Stomach smooth muscle (tissue), 2 donors: ENCODE results near the gene SLC4A4.

ENCODE experiments used
- H3K27ac ChIP-seq: one replicate; pipeline ENCODE4 v1.7.0; 2013; ENCODE audit warnings: mild to moderate bottlenecking, low read length, inconsistent platforms
- H3K27me3 ChIP-seq, 2 donors: one replicate each; pipeline ENCODE4 v1.7.0; 2013; ENCODE audit warnings: low read length in 2 of 2; ENCODE audit not compliant: insufficient read depth in 2 of 2, control insufficient read depth in 1 of 2
- H3K36me3 ChIP-seq, 2 donors: one replicate each; pipeline ENCODE4 v1.7.0; 2013; ENCODE audit warnings: low read length in 2 of 2; ENCODE audit not compliant: control insufficient read depth in 2 of 2, insufficient read depth in 2 of 2
- H3K4me1 ChIP-seq: one replicate; pipeline ENCODE4 v1.7.0; 2013; ENCODE audit warnings: low read length; ENCODE audit not compliant: control insufficient read depth, insufficient read depth
- H3K4me3 ChIP-seq, 2 donors: one replicate each; pipeline ENCODE4 v1.7.0; 2013; ENCODE audit warnings: low read length in 2 of 2
- H3K9ac ChIP-seq, 2 donors: one replicate each; pipeline ENCODE4 v1.7.0; 2013; ENCODE audit warnings: low read length in 2 of 2, mild to moderate bottlenecking in 1 of 2
- H3K9me3 ChIP-seq, 2 donors: one replicate each; pipeline ENCODE4 v1.7.0; 2013; ENCODE audit warnings: low read length in 2 of 2; ENCODE audit not compliant: control insufficient read depth in 2 of 2
- donor health status: healthy.
- donor health status: Pancreatic carcinoma.

The SLC4A4 gene

DNA sequence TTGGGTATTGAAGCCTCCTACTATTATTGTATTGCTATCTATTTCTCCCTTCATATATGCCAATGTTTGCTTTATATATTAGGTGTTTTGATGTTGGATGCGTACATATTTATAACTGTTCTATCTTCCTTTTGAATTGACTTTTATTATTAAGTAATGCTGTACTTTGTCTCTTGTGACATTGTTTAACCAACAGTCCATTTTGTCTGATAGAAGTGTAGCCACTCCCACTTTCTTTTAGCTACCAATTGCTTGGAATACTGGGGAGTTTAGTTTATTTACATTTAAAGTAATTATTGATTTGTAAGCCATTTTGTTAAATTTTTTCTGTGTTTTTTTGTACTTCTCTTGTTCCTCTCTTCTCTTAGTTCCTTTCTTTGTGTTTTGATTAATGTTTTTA, 249.2 kb downstream of the SLC4A4 start:
- H3K36me3 ChIP-seq, result no peaks in the 10 kb centered on the region
- H3K27ac ChIP-seq, result no peak overlapping the region
- H3K27me3 ChIP-seq, result no peaks in the 10 kb centered on the region
- no peak overlapping the region for H3K4me3 ChIP-seq
- no peaks in the 10 kb centered on the region for H3K4me1 ChIP-seq
- H3K9me3 ChIP-seq, result peaks cover 0 to 2% of the 10 kb centered on the region in 2 donors
- no peak overlapping the region for H3K9ac ChIP-seq

DNA sequence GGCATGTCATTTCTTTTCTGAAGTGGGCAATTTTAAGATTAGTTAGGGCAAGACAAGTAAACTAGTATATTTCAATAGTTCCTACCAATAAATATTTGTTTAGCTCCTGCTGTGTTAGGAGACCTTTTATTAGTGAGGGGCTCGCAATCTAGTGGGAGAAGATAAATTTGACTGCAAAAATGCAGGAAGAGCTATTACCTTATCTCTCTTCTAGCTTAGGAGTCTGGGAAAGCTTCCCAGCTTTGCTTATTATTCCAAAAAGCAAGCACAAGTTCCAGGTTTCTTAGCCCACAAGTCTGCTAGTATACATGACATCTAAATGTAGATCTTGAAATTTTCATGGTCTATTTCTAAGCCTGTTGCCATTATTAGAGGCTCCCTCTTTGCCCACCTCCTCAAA, 254.0 kb downstream of the SLC4A4 start:
- H3K9ac ChIP-seq, result no peak overlapping the region
- H3K9me3 ChIP-seq, result peaks cover 0 to 2% of the 10 kb centered on the region in 2 donors
- H3K36me3 ChIP-seq, result no peaks in the 10 kb centered on the region
- H3K4me3 ChIP-seq, result no peak overlapping the region
- no peak overlapping the region for H3K27ac ChIP-seq
- no peaks in the 10 kb centered on the region for H3K27me3 ChIP-seq
- H3K4me1 ChIP-seq, result no peaks in the 10 kb centered on the region

DNA sequence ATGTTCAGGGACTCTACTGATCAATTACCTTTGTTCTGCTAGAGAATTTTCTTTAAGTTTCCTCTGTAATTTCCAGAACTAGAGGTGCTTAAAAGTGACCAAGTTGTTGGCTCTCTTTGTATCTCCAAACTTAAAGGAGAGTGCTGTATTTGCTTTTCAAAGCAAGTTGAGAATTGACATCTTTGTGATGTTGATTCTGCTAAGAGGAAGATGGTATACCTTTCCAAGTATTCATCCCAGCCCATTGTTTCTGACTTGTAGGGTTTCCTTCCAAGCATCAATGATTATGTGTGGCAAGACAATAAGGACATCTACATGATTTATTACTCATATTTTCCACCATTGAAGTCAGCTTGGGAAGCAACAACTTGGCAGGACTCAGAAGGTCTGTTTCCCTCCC, 254.5 kb downstream of the SLC4A4 start:
- Histone ChIP-seq H3K9ac (no peak overlapping the region), H3K4me3 (no peak overlapping the region), H3K27ac (no peak overlapping the region), H3K9me3 (peaks cover 0 to 2% of the 10 kb centered on the region in 2 donors), H3K27me3 (no peaks in the 10 kb centered on the region), H3K36me3 (no peaks in the 10 kb centered on the region), H3K4me1 (no peaks in the 10 kb centered on the region)

DNA sequence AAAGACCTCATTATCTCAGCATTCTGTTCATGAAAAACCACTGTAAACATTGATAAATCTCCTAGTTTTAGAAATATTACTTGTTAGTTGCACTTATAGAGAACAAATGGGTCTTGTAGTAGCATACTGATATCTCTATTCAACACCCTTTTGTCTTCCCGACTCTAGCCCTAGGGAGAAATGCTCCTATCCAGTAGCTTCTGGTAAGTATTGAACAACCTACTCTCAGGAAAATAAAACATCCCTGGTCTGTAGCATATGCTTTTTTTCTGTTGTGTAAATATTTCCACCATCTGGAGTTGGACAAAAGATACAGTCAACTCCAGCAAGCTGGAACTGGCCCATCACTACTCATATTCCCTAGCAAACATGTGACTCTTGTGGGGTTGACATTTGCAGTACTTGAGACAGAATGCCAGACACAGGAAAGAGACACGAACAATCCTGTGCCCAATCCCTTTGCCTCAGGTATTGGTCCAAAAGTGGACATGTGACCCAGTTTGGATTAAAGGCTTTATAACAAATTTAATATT, 256.8 kb downstream of the SLC4A4 start:
- Histone ChIP-seq H3K36me3 (no peaks in the 10 kb centered on the region), H3K27ac (no peak overlapping the region), H3K9ac (no peak overlapping the region), H3K9me3 (no peaks in the 10 kb centered on the region), H3K27me3 (no peaks in the 10 kb centered on the region), H3K4me3 (no peak overlapping the region), H3K4me1 (no peaks in the 10 kb centered on the region)

DNA sequence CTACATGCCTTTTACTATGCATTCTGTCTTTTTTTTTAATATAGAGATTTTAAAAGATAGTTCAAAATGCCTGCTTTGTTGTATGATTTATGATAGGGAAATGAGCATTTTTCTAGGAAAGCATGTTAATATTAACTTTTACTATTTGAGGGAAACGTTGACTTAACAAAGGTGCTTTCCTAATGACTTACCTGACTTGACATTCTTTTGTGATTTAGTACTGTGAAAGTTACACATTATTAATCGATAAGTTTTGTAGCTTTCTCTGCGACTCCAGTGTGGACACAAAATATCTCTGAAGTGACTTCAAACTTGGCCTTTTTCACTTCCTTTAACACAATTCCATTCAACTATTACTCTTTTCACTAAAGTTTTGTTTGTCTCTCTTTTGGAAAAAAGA, 260.8 kb downstream of the SLC4A4 start:
- H3K4me1 ChIP-seq, result no peaks in the 10 kb centered on the region
- no peaks in the 10 kb centered on the region for H3K36me3 ChIP-seq
- H3K27ac ChIP-seq, result no peak overlapping the region
- no peak overlapping the region for H3K4me3 ChIP-seq
- no peaks in the 10 kb centered on the region for H3K9me3 ChIP-seq
- no peaks in the 10 kb centered on the region for H3K27me3 ChIP-seq
- no peak overlapping the region for H3K9ac ChIP-seq

DNA sequence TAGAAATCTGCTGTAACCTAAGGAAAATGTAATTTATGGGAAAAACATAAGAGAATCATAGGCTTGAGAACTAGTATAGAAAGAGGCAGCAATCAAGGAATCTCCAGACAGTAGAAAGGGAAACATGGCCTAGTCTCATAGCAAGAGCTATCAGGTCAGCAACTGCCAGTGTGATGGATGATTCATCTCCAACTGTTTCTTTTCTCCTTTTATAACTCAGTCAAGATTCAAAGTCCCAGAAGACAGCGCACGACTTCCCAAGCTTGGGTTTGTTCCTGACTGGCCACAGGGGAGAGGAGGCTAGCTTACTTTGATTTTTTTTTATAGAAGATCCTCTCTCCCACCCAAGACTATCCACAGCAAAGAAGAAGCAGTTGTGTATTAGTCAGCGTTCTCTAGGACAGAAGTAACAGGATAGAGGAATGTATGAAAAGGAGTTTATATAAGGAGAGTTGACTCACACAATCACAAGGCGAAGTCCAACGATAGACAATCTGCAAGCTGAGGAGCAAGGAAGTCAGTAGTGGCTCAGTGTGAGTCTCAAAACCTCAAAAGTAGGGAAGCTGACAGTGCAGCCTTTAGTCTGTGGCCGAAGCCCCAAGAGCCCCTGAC, 263.6 kb downstream of the SLC4A4 start:
- H3K27ac ChIP-seq, result no peak overlapping the region
- no peaks in the 10 kb centered on the region for H3K36me3 ChIP-seq
- no peaks in the 10 kb centered on the region for H3K27me3 ChIP-seq
- H3K4me3 ChIP-seq, result no peak overlapping the region
- H3K9me3 ChIP-seq, result no peaks in the 10 kb centered on the region
- no peak overlapping the region for H3K9ac ChIP-seq
- no peaks in the 10 kb centered on the region for H3K4me1 ChIP-seq

DNA sequence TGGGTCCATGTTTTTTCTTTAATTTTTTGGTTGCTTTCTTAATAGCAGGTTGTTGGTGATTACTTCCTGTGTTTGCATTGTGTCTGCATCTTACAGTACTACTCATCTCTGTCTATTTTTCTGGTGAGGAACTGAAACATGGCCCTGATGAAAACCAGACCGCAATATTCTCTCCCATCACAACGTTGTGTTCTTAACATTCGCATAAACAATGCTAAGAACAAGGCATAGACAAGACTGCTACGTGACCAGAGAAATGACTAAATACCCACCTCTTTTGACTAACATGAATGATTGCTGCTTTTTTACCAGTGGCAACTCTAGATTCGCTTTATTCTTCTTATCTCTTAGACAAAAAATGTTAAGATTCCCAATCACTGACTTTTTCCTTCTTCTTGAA, 266.0 kb downstream of the SLC4A4 start:
- Histone ChIP-seq H3K27ac (no peak overlapping the region), H3K4me3 (no peak overlapping the region), H3K9ac (no peak overlapping the region), H3K27me3 (no peaks in the 10 kb centered on the region), H3K4me1 (no peaks in the 10 kb centered on the region), H3K36me3 (no peaks in the 10 kb centered on the region), H3K9me3 (no peaks in the 10 kb centered on the region)

DNA sequence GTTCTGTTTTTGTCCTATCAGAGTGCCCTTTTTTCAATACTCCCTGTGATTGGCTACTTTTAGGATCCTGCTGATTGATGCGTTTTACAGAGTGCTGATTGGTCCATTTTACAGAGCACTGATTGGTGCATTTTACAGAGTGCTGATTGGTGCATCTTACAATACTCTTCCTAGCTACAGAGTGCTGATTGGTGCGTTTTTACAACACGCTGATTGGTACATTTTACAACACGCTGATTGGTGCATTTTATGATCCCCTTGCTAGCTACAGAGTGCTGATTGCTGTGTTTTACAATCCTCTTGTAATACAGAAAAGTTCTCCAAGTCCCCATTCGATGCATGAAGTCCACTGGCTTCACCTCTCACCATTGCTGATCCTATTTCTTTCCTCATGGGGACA, 268.3 kb downstream of the SLC4A4 start:
- no peaks in the 10 kb centered on the region for H3K4me1 ChIP-seq
- no peak overlapping the region for H3K27ac ChIP-seq
- H3K27me3 ChIP-seq, result no peaks in the 10 kb centered on the region
- H3K36me3 ChIP-seq, result no peaks in the 10 kb centered on the region
- no peaks in the 10 kb centered on the region for H3K9me3 ChIP-seq
- H3K4me3 ChIP-seq, result no peak overlapping the region
- H3K9ac ChIP-seq, result no peak overlapping the region

DNA sequence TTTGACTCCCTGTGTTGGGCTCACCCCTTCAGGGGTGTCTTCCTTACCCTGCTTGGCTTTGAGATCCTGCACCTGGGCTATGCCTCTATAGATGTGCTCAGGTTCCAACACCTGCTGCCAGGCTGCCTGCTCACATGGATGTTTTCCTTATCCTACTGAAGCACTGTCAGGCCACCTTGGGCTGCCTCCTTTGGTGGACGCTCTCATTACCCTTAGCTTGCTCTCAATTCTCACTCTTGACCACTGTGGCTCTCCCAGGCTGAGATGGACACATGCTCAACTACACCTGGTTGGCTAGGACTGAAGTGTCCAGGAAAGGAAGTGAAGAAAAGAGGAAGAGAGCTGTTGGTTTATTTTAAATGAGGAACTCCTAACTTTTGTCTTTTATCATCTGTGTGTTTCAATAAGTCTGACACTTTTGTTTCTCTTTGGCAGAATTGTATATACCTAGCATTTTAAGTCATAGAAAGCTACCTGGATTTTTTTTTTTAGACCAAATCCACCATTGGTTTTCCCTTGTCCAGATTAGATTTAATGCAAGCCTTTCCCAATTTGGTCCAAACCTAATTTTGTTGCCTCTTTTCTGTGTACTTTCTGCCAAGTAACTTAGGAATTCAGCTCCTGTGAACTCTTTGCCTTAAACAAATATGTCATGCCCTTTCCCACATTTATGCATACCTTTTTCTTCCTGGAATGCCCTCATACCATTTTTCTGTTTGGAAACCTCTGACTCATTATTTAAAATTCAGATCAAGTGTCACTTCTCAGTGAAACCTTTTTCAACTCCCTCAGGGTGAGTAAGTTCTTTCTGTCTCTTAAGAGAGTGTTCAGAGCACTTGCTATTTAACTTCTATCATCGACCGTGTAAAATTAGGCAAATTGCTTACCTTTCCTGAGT, 269.2 kb downstream of the SLC4A4 start:
- H3K9ac ChIP-seq, result no peak overlapping the region
- no peaks in the 10 kb centered on the region for H3K4me1 ChIP-seq
- no peaks in the 10 kb centered on the region for H3K27me3 ChIP-seq
- H3K27ac ChIP-seq, result no peak overlapping the region
- H3K4me3 ChIP-seq, result no peak overlapping the region
- H3K9me3 ChIP-seq, result no peaks in the 10 kb centered on the region
- no peaks in the 10 kb centered on the region for H3K36me3 ChIP-seq

DNA sequence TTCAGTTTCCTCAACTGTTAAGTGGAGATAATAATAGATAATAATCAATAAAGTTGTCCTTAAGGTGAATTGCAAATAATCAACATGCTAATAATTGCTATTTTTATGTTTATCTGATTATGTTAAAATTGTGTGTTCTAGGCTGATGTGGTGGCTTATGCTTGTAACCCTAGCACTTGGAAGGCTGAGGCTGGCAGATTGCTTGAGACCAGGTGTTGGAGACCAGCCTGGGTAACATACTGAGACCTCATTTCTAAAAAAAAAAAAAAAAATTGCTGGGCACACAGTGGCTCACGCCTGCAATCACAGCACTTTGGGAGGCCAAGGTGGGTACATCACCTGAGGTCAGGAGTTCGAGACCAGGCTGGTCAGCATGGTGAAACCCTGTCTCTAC, 269.9 kb downstream of the SLC4A4 start:
- H3K36me3 ChIP-seq, result no peaks in the 10 kb centered on the region
- H3K9ac ChIP-seq, result no peak overlapping the region
- no peak overlapping the region for H3K4me3 ChIP-seq
- no peaks in the 10 kb centered on the region for H3K9me3 ChIP-seq
- no peaks in the 10 kb centered on the region for H3K27me3 ChIP-seq
- H3K4me1 ChIP-seq, result no peaks in the 10 kb centered on the region
- H3K27ac ChIP-seq, result no peak overlapping the region

DNA sequence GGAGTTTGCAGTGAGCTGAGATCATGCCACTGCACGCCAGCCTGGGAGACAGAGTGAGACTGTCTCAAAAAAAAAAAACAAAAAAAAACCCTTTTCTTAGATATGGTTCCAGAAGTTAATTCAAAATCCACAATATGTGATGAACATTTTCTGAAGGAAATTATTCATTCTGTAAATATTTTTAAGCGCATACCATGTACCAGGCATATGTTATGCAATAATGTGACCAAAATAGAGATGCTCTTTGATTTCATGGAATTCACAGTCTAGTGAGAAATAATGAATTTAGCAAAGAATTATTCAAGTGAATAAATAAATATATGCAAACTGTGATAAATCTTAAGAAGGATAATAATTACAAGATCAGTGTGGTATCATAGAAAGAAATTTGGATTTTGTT, 270.3 kb downstream of the SLC4A4 start:
- H3K27me3 ChIP-seq, result no peaks in the 10 kb centered on the region
- H3K9ac ChIP-seq, result no peak overlapping the region
- no peaks in the 10 kb centered on the region for H3K4me1 ChIP-seq
- H3K27ac ChIP-seq, result no peak overlapping the region
- H3K4me3 ChIP-seq, result no peak overlapping the region
- H3K36me3 ChIP-seq, result no peaks in the 10 kb centered on the region
- H3K9me3 ChIP-seq, result no peaks in the 10 kb centered on the region
